GM18499 (cell line): ENCODE results near the gene PIH1D1.

ENCODE experiments used
- ATAC-seq: cut with Tn5 transposase; IDR thresholded peaks from one replicate; pipeline ENCODE4 v1.9.1; 2021; ENCODE audit warnings: moderate number of reproducible peaks; ENCODE audit not compliant: insufficient read depth, unreplicated experiment

The PIH1D1 gene

GRCh38 chr19:49437231-49437630 lies 14.4 kb downstream of the PIH1D1 start:
- ATAC-seq, result no peak

GRCh38 chr19:49436381-49437017 lies 15.1 kb downstream of the PIH1D1 start:
- ATAC-seq, result no peak

- ATAC-seq, result no peak
These were observed 15.9 kb downstream of the PIH1D1 start for GRCh38 chr19:49435670-49436069.

GRCh38 chr19:49434907-49435583 lies 16.6 kb downstream of the PIH1D1 start:
- ATAC-seq, result no peak

- no peak for ATAC-seq
These were observed 18.2 kb downstream of the PIH1D1 start for GRCh38 chr19:49433240-49433901.

- ATAC-seq, result no peak
These were observed 19.2 kb downstream of the PIH1D1 start for GRCh38 chr19:49432141-49433073.

GRCh38 chr19:49431330-49431749 lies 20.3 kb downstream of the PIH1D1 start:
- ATAC-seq, result no peak

GRCh38 chr19:49430678-49431329 lies 20.8 kb downstream of the PIH1D1 start:
- no peak for ATAC-seq

- no peak for ATAC-seq
These were observed 21.4 kb downstream of the PIH1D1 start for GRCh38 chr19:49430172-49430677.

GRCh38 chr19:49428547-49429451 lies 22.8 kb downstream of the PIH1D1 start:
- no peak for ATAC-seq

- ATAC-seq, result no peak
These were observed 23.6 kb downstream of the PIH1D1 start for GRCh38 chr19:49427855-49428546.

GRCh38 chr19:49427339-49427738 lies 24.3 kb downstream of the PIH1D1 start:
- no peak for ATAC-seq

GRCh38 chr19:49425922-49426592 lies 25.6 kb downstream of the PIH1D1 start:
- no peak for ATAC-seq

- ATAC-seq, result no peak
These were observed 26.4 kb downstream of the PIH1D1 start, which contains the start of gene GFY for GRCh38 chr19:49425178-49425577. Gene GFY, plus strand, starts transcription at chr19:49425388. Its CDS starts 1,043 bp downstream, at chr19:49426431.

- no peak for ATAC-seq
These were observed 27.7 kb downstream of the PIH1D1 start for GRCh38 chr19:49423985-49424303.

GRCh38 chr19:49423071-49423984 lies 28.3 kb downstream of the PIH1D1 start, which contains the start of gene PTH2:
Gene PTH2, minus strand, starts transcription at chr19:49423441. Its CDS starts 102 bp downstream, at chr19:49423339.
- no peak for ATAC-seq
